K562 (cell line): ENCODE measurements around the gene RAB3D. TPM values are rescaled to one million over a fixed set of nuclear protein-coding genes. Genes with fewer than 3 reads are reported as not detected.

Experiments
- C11orf30 ChIP-seq: fragments of 450-650 bp; IDR thresholded peaks from 2 replicates; pipeline ENCODE4 v1.6.1; 2016; ENCODE audit warnings: low read depth, mild to moderate bottlenecking
- CCAR2 ChIP-seq: fragments of 200-400 bp; formaldehyde crosslinking; IDR thresholded peaks from 2 replicates; pipeline ENCODE4 v1.6.1; 2017; ENCODE audit warnings: mild to moderate bottlenecking, low read depth, low read length
- EWSR1 ChIP-seq: fragments of 450-650 bp; IDR thresholded peaks from 2 replicates; pipeline ENCODE4 v1.6.1; 2018; ENCODE audit warnings: borderline replicate concordance, mild to moderate bottlenecking, low read depth, moderate library complexity; ENCODE audit not compliant: partially characterized antibody
- FOXK2 ChIP-seq, 2 experiments: fragments of 450-650 bp; IDR thresholded peaks in 1 of 2; conservative IDR thresholded peaks in 1 of 2; 2 replicates each; pipeline ENCODE4 v1.6.1; 2016; ENCODE audit warnings: low read depth in 2 of 2, mild to moderate bottlenecking in 1 of 2
- MCM2 ChIP-seq: fragments of 450-650 bp; IDR thresholded peaks from 2 replicates; pipeline ENCODE4 v1.6.1; 2017; ENCODE audit warnings: low read depth, mild to moderate bottlenecking
- SIN3A ChIP-seq, 2 experiments: fragments of 150-350 bp in 1 of 2; IDR thresholded peaks; 2 replicates each; pipeline ENCODE4 v1.6.1; 2011 to 2016; ENCODE audit warnings: borderline replicate concordance in 2 of 2, low read depth in 2 of 2, low read length in 2 of 2, mild to moderate bottlenecking in 2 of 2, moderate library complexity in 2 of 2; ENCODE audit not compliant: control insufficient read depth in 1 of 2
- ZFP1 ChIP-seq: fragments of 450-650 bp; formaldehyde crosslinking; IDR thresholded peaks from 2 replicates; pipeline ENCODE4 v1.4.0; 2020; ENCODE audit warnings: mild to moderate bottlenecking, mixed read lengths
- polyA plus RNA-seq, 8 experiments: library from polyadenylated mRNA; depleted of rRNA in 4 of 8; stranded (reverse) in 5 of 8; unstranded in 3 of 8; fragments of >200 nt; fragmentation: Nextera tagmentation in 2 of 8; fragmentation: Illumina TruSeq in 1 of 8; extraction: Ambion mirVana in 2 of 8; extraction: Trizol in 1 of 8; gene quantifications; 2 replicates each; pipeline versions ENCODE4 v1.2.1 to v1.2.3, GENCODE V29; 2011 to 2014; ENCODE audit warnings: inconsistent platforms in 1 of 8, missing spikeins in 1 of 8
- total RNA-seq, 7 experiments: library from RNA; depleted of rRNA in 6 of 7; stranded (reverse); fragments of >200 nt in 6 of 7; fragmentation: Illumina TruSeq in 2 of 7; extraction: Trizol in 2 of 7; gene quantifications; 2 replicates each; pipeline versions ENCODE4 v1.2.1 to v1.2.3, GENCODE V29; 2011 to 2021; ENCODE audit warnings: low replicate concordance in 1 of 7
- TF ChIP-seq, protein P1 (sequence below): sonication (generic); formaldehyde crosslinking; IDR thresholded peaks from 2 replicates; pipeline ENCODE4 v1.8.1; 2023; ENCODE audit warnings: missing genetic modification reagents, mild to moderate bottlenecking, borderline replicate concordance
- TF ChIP-seq, protein P2 (sequence below): fragments of 250-450 bp; sonication (Bioruptor Pico); IDR thresholded peaks from 2 replicates; pipeline ENCODE4 v1.5.0; 2020; ENCODE audit warnings: mild to moderate bottlenecking
- TF ChIP-seq, protein P3 (sequence below), 2 experiments: fragments of 450-650 bp; IDR thresholded peaks; 2 replicates each; pipeline ENCODE4 v1.6.1; 2016

Gene RAB3D
- total and polyA plus RNA-seq, 9 of the 15 experiments (the other 6 are each of a cell fraction or from before 2014, with no cell fraction given): 0.34 to 3.3 (median 1.3) TPM

- TF ChIP-seq, protein P1, sequence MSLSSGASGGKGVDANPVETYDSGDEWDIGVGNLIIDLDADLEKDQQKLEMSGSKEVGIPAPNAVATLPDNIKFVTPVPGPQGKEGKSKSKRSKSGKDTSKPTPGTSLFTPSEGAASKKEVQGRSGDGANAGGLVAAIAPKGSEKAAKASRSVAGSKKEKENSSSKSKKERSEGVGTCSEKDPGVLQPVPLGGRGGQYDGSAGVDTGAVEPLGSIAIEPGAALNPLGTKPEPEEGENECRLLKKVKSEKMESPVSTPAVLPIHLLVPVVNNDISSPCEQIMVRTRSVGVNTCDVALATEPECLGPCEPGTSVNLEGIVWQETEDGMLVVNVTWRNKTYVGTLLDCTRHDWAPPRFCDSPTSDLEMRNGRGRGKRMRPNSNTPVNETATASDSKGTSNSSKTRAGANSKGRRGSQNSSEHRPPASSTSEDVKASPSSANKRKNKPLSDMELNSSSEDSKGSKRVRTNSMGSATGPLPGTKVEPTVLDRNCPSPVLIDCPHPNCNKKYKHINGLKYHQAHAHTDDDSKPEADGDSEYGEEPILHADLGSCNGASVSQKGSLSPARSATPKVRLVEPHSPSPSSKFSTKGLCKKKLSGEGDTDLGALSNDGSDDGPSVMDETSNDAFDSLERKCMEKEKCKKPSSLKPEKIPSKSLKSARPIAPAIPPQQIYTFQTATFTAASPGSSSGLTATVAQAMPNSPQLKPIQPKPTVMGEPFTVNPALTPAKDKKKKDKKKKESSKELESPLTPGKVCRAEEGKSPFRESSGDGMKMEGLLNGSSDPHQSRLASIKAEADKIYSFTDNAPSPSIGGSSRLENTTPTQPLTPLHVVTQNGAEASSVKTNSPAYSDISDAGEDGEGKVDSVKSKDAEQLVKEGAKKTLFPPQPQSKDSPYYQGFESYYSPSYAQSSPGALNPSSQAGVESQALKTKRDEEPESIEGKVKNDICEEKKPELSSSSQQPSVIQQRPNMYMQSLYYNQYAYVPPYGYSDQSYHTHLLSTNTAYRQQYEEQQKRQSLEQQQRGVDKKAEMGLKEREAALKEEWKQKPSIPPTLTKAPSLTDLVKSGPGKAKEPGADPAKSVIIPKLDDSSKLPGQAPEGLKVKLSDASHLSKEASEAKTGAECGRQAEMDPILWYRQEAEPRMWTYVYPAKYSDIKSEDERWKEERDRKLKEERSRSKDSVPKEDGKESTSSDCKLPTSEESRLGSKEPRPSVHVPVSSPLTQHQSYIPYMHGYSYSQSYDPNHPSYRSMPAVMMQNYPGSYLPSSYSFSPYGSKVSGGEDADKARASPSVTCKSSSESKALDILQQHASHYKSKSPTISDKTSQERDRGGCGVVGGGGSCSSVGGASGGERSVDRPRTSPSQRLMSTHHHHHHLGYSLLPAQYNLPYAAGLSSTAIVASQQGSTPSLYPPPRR (CRISPR knock-in tag): no peak
- TF ChIP-seq EWSR1: no peak
- TF ChIP-seq MCM2: no peak
- TF ChIP-seq, protein P2, sequence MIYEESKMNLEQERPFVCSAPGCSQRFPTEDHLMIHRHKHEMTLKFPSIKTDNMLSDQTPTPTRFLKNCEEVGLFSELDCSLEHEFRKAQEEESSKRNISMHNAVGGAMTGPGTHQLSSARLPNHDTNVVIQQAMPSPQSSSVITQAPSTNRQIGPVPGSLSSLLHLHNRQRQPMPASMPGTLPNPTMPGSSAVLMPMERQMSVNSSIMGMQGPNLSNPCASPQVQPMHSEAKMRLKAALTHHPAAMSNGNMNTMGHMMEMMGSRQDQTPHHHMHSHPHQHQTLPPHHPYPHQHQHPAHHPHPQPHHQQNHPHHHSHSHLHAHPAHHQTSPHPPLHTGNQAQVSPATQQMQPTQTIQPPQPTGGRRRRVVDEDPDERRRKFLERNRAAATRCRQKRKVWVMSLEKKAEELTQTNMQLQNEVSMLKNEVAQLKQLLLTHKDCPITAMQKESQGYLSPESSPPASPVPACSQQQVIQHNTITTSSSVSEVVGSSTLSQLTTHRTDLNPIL (CRISPR knock-in tag): no peak
- no peak for TF ChIP-seq ZFP1
- TF ChIP-seq CCAR2: no peak
- no peak for TF ChIP-seq SIN3A (IDR thresholded peaks at IDR 0.05; ENCODE audit: borderline replicate concordance in 2 of 2, control insufficient read depth in 1 of 2, low read depth in 2 of 2, low read length in 2 of 2)
- no peak for TF ChIP-seq FOXK2 (conservative IDR thresholded peaks at IDR 0.05 in 1 of 2, IDR thresholded peaks at IDR 0.05 in 1 of 2; ENCODE audit: low read depth in 2 of 2)
- TF ChIP-seq, protein P3, sequence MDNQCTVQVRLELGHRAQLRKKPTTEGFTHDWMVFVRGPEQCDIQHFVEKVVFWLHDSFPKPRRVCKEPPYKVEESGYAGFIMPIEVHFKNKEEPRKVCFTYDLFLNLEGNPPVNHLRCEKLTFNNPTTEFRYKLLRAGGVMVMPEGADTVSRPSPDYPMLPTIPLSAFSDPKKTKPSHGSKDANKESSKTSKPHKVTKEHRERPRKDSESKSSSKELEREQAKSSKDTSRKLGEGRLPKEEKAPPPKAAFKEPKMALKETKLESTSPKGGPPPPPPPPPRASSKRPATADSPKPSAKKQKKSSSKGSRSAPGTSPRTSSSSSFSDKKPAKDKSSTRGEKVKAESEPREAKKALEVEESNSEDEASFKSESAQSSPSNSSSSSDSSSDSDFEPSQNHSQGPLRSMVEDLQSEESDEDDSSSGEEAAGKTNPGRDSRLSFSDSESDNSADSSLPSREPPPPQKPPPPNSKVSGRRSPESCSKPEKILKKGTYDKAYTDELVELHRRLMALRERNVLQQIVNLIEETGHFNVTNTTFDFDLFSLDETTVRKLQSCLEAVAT (IDR thresholded peaks at IDR 0.05): no peak
- no peak for TF ChIP-seq C11orf30
- TF ChIP-seq, all 486 proteins: peak for 0
These were observed 31.3 kb upstream of the RAB3D start (continued) for GRCh38 chr19:11370744-11371143.
